Vagina (tissue), 2 donors: ENCODE measurements around the gene ANKRD39.

Source experiments
- POLR2AphosphoS5 ChIP-seq, 2 donors: sonication (generic); formaldehyde crosslinking; IDR thresholded peaks; one replicate each; pipeline ENCODE4 v1.9.0; 2017; ENCODE audit warnings: antibody characterized with exemption in 2 of 2, mild to moderate bottlenecking in 2 of 2, low read depth in 1 of 2; ENCODE audit not compliant: insufficient read depth in 1 of 2
- TF ChIP-seq, protein P1 (sequence below), 3 experiments: fragments of 450-650 bp in 2 of 3; fragments of 200-600 bp in 1 of 3; sonication (generic) in 1 of 3; IDR thresholded peaks; one replicate each; pipeline ENCODE4 v1.5.1; 2017 to 2019; ENCODE audit warnings: antibody characterized with exemption in 3 of 3, mild to moderate bottlenecking in 2 of 3, moderate library complexity in 2 of 3

DNA sequence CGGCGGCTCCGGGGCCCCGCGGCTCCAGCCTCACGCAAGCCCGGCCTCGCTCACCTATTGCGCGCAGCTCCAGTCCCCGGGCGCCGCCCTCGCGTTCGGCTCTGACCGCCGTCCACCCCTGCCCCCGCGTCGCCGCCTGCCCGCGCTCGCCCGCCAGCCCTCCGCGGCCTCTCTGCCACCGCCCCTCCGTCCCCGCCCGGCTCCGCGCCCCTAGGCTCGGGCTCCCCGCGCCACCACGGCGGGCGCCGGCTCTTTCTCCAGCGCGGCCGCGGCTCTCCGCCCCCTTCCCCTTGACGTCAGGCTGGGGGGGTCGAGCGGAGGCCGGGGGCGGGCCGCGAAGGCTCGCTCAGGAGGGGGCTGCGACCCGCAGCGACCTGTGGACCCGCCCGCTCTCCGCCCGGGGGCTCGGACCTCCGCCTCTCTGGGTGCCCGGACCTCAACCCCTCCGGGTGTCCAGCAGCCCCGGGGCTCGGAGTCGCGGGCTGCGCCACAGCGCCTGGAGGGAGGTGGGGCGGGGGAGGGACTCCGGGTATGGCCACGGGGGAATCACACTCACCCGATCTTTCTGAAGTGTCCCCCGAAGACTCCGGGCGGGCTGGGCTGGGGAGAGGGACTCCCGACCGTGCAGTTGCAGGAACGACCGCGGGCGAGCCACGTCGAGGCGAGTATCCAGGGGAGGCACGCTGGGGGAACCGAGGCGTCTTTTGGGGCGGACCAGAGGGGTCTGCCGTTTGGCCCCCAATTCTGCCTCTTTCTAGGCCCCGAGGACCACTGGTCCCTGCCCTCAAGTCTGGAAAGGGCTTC is 12.2 kb upstream of the ANKRD39 start, which contains the start of gene SEMA4C:
- TF ChIP-seq, protein P1, sequence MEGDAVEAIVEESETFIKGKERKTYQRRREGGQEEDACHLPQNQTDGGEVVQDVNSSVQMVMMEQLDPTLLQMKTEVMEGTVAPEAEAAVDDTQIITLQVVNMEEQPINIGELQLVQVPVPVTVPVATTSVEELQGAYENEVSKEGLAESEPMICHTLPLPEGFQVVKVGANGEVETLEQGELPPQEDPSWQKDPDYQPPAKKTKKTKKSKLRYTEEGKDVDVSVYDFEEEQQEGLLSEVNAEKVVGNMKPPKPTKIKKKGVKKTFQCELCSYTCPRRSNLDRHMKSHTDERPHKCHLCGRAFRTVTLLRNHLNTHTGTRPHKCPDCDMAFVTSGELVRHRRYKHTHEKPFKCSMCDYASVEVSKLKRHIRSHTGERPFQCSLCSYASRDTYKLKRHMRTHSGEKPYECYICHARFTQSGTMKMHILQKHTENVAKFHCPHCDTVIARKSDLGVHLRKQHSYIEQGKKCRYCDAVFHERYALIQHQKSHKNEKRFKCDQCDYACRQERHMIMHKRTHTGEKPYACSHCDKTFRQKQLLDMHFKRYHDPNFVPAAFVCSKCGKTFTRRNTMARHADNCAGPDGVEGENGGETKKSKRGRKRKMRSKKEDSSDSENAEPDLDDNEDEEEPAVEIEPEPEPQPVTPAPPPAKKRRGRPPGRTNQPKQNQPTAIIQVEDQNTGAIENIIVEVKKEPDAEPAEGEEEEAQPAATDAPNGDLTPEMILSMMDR (IDR thresholded peaks at IDR 0.05) = no peak
- peak in 1 of 2 donors; percentile 64 for TF ChIP-seq POLR2AphosphoS5 (IDR thresholded peaks at IDR 0.05; ENCODE audit: insufficient read depth in 1 of 2, low read depth in 1 of 2)
